NCI-H1417 treated with DMSO at 0.1 percent for 48 hours (cell line): ENCODE measurements around the gene MUCL3.
"Not testable (repeated sequence)": the region's sequence is repeated elsewhere in the genome, so short reads cannot be mapped to it uniquely, and the experiment has no call there.

Source experiments
- DNase-seq: peaks from one replicate; lab custom pipeline; 2025; lab: John Stamatoyannopoulos, UW

MUCL3 gene

GRCh38 chr6:30910473-30910872 lies 30.3 kb upstream of the MUCL3 start:
- DNase-seq, result not testable (repeated sequence)

GRCh38 chr6:30912746-30913520 lies 27.8 kb upstream of the MUCL3 start:
- no peak for DNase-seq

- no peak for DNase-seq
Observed at GRCh38 chr6:30913721-30914075, 27.1 kb upstream of the MUCL3 start.

GRCh38 chr6:30914076-30914853 lies 26.5 kb upstream of the MUCL3 start, which contains the start of gene VARS2:
TSS of gene VARS2 (plus strand) at chr6:30914238. CDS start at chr6:30914837, 599 bp downstream.
- peak; percentile 44 for DNase-seq

- no peak for DNase-seq
Observed at GRCh38 chr6:30914854-30915590, 25.8 kb upstream of the MUCL3 start.

- no peak for DNase-seq
Observed at GRCh38 chr6:30915591-30915946, 25.2 kb upstream of the MUCL3 start.

GRCh38 chr6:30917041-30917440 lies 23.7 kb upstream of the MUCL3 start:
- no peak for DNase-seq

GRCh38 chr6:30917487-30917886 lies 23.3 kb upstream of the MUCL3 start:
- no peak for DNase-seq

- no peak for DNase-seq
Observed at GRCh38 chr6:30918670-30919069, 22.1 kb upstream of the MUCL3 start.

GRCh38 chr6:30922447-30922852 lies 18.3 kb upstream of the MUCL3 start:
- no peak for DNase-seq

GRCh38 chr6:30924040-30924627 lies 16.6 kb upstream of the MUCL3 start:
- DNase-seq, result not testable (repeated sequence)

- DNase-seq, result no peak
Observed at GRCh38 chr6:30926644-30927043, 14.1 kb upstream of the MUCL3 start.

- not testable (repeated sequence) for DNase-seq
Observed at GRCh38 chr6:30927080-30927479, 13.7 kb upstream of the MUCL3 start.

- DNase-seq, result no peak
Observed at GRCh38 chr6:30928677-30929076, 12.1 kb upstream of the MUCL3 start.

GRCh38 chr6:30930506-30930905 lies 10.3 kb upstream of the MUCL3 start:
- DNase-seq, result no peak

- no peak for DNase-seq
Observed at GRCh38 chr6:30931272-30931671, 9.5 kb upstream of the MUCL3 start.

GRCh38 chr6:30931969-30932645 lies 8.7 kb upstream of the MUCL3 start, which contains the start of gene SFTA2:
TSS of gene SFTA2 (minus strand) at chr6:30932170. CDS start at chr6:30932096, 74 bp downstream.
- no peak for DNase-seq

GRCh38 chr6:30932665-30933365 lies 8.0 kb upstream of the MUCL3 start:
- no peak for DNase-seq

GRCh38 chr6:30935018-30935417 lies 5.8 kb upstream of the MUCL3 start:
- no peak for DNase-seq

- DNase-seq, result no peak
Observed at GRCh38 chr6:30937265-30937664, 3.5 kb upstream of the MUCL3 start.

GRCh38 chr6:30938730-30939129 lies 2.0 kb upstream of the MUCL3 start:
- no peak for DNase-seq
